Endothelial cell of umbilical vein (primary cell): ENCODE measurements around the gene SPTB. TPM values are rescaled to one million over a fixed set of nuclear protein-coding genes. Genes with fewer than 3 reads are reported as not detected.

Source experiments
- BruUV-seq: library from RNA; stranded (reverse); fragments of 400-500 nt; replicated peaks from 2 replicates; lab custom pipeline; 2021; lab: Mats Ljungman, UMichigan
- CTCF ChIA-PET: fragments of 300-600, 350-600 bp; sonication (Branson Sonifier 250); formaldehyde crosslinking; loops from one replicate; lab custom pipeline; 2021; ENCODE audit warnings: antibody characterized with exemption, inconsistent platforms; lab: Charles Lee
- POLR2A ChIA-PET: fragments of 300-600, 350-600 bp; sonication (Branson Sonifier 250); formaldehyde crosslinking; loops from one replicate; lab custom pipeline; 2021; ENCODE audit warnings: antibody characterized with exemption, inconsistent platforms; lab: Charles Lee
- DNase-seq: peaks from one replicate; pipeline ENCODE4 v3.0.0-alpha.2; 2011; ENCODE audit warnings: low read depth, low spot score
- FAIRE-seq: peaks from 2 replicates; lab custom pipeline; 2011; peaks lifted over from hg19 to GRCh38; lab: Jason Lieb, UNC
- H2AFZ ChIP-seq: 2 replicates; pipeline ENCODE4 v1.6.0; 2012; ENCODE audit warnings: low read depth, low read length, control low read depth, inconsistent platforms
- H3K27ac ChIP-seq: 2 replicates; pipeline ENCODE4 v1.5.1; 2011; ENCODE audit warnings: low read depth, mild to moderate bottlenecking, control low read depth, low read length, moderate library complexity; ENCODE audit not compliant: insufficient read depth
- H3K27me3 ChIP-seq, 2 experiments: 2 replicates each; pipeline versions ENCODE4 v1.6.0 to v1.6.1; 2011; ENCODE audit warnings: low read length in 2 of 2, mixed read lengths in 1 of 2; ENCODE audit not compliant: control insufficient read depth in 2 of 2, insufficient read depth in 2 of 2
- H3K36me3 ChIP-seq, 2 experiments: 2 replicates in 1 of 2; 3 replicates in 1 of 2; pipeline ENCODE4 v1.5.1; 2011; ENCODE audit warnings: low read length in 2 of 2, mild to moderate bottlenecking in 1 of 2, moderate library complexity in 1 of 2; ENCODE audit not compliant: control insufficient read depth in 2 of 2, insufficient read depth in 2 of 2; ENCODE audit errors: extremely low read depth in 1 of 2
- H3K4me1 ChIP-seq: 3 replicates; pipeline ENCODE4 v1.5.1; 2011; ENCODE audit warnings: mild to moderate bottlenecking, low read length; ENCODE audit not compliant: control insufficient read depth, insufficient read depth; ENCODE audit errors: extremely low read depth
- H3K4me2 ChIP-seq: 2 replicates; pipeline ENCODE4 v1.6.1; 2011; ENCODE audit warnings: low read length, control low read depth, mixed read lengths; ENCODE audit not compliant: insufficient read depth
- H3K4me3 ChIP-seq, 3 experiments: fragments of 200-600 bp in 1 of 3; sonication (generic), shearing (Covaris generic) in 1 of 3; replicated peaks in 1 of 3; 2 replicates each; pipeline ENCODE4 v1.5.1; 2011 to 2016; ENCODE audit warnings: control low read depth in 3 of 3, low read length in 3 of 3, mild to moderate bottlenecking in 2 of 3, inconsistent platforms in 1 of 3, low read depth in 1 of 3, moderate library complexity in 1 of 3; ENCODE audit not compliant: insufficient read depth in 1 of 3
- H3K79me2 ChIP-seq: 2 replicates; pipeline ENCODE4 v1.6.0; 2012; ENCODE audit warnings: low read length, inconsistent platforms; ENCODE audit not compliant: control insufficient read depth, insufficient read depth
- H3K9ac ChIP-seq: replicated peaks from 2 replicates; pipeline ENCODE3; 2011; ENCODE audit warnings: low read length, control low read depth; ENCODE audit not compliant: insufficient read depth; ENCODE audit errors: extremely low read depth
- H3K9me1 ChIP-seq: replicated peaks from 3 replicates; pipeline ENCODE4 v1.6.0; 2011; ENCODE audit warnings: mild to moderate bottlenecking, low read length; ENCODE audit not compliant: control insufficient read depth, insufficient read depth; ENCODE audit errors: extremely low read depth
- H3K9me3 ChIP-seq: replicated peaks from 2 replicates; pipeline ENCODE4 v1.5.1; 2012; ENCODE audit warnings: low read length, inconsistent platforms; ENCODE audit not compliant: control insufficient read depth, insufficient read depth
- H4K20me1 ChIP-seq: replicated peaks from 2 replicates; pipeline ENCODE3; 2011; ENCODE audit warnings: mild to moderate bottlenecking, low read length; ENCODE audit not compliant: control insufficient read depth, insufficient read depth; ENCODE audit errors: extremely low read depth
- CTCF ChIP-seq, 2 donors: IDR thresholded peaks; 1 replicate in 1 of 2; 2 replicates in 1 of 2; pipeline ENCODE4 v1.5.1; 2011; ENCODE audit warnings: low read length in 2 of 2, mild to moderate bottlenecking in 2 of 2, moderate library complexity in 2 of 2, control low read depth in 1 of 2, inconsistent platforms in 1 of 2, low read depth in 1 of 2; ENCODE audit not compliant: insufficient read depth in 1 of 2; ENCODE audit errors: extremely low read depth in 1 of 2
- EZH2 ChIP-seq: IDR thresholded peaks from 2 replicates; pipeline ENCODE4 v1.6.1; 2012; ENCODE audit warnings: borderline replicate concordance, low read depth, mild to moderate bottlenecking, moderate library complexity, low read length, inconsistent platforms; ENCODE audit not compliant: severe bottlenecking
- FOS ChIP-seq: IDR thresholded peaks from 2 replicates; pipeline ENCODE4 v1.6.1; 2011; ENCODE audit warnings: mild to moderate bottlenecking, low read length, moderate library complexity, borderline replicate concordance; ENCODE audit not compliant: insufficient read depth
- GATA2 ChIP-seq: IDR thresholded peaks from 2 replicates; pipeline ENCODE4 v1.7.0; 2011; ENCODE audit warnings: low read depth, mild to moderate bottlenecking, moderate library complexity, mixed read lengths, low read length; ENCODE audit not compliant: insufficient read length, insufficient read depth
- JUN ChIP-seq: IDR thresholded peaks from 2 replicates; pipeline ENCODE4 v1.6.1; 2011; ENCODE audit warnings: borderline replicate concordance, low read depth; ENCODE audit not compliant: insufficient read length, insufficient read depth
- MAX ChIP-seq: IDR thresholded peaks from 2 replicates; pipeline ENCODE4 v1.6.1; 2011; ENCODE audit not compliant: insufficient read depth, insufficient read length
- MYC ChIP-seq: IDR thresholded peaks from one replicate; pipeline ENCODE4 v1.6.1; 2011; ENCODE audit warnings: mild to moderate bottlenecking, low read depth, low read length
- POLR2A ChIP-seq: IDR thresholded peaks from 2 replicates; pipeline ENCODE4 v1.6.1; 2012; ENCODE audit warnings: low read depth, mild to moderate bottlenecking, control low read depth, low read length
- POLR2AphosphoS5 ChIP-seq: IDR thresholded peaks from 2 replicates; pipeline ENCODE4 v1.6.1; 2012; ENCODE audit warnings: low read depth, mild to moderate bottlenecking, control low read depth, low read length, moderate library complexity; ENCODE audit not compliant: insufficient read depth
- dilution Hi-C: fragments of 300-500 bp; cut with MboI; formaldehyde crosslinking; loops from one replicate; pipeline ENCODE4 v1.15.0; 2019; ENCODE audit warnings: low sequenced_read_pairs; ENCODE audit not compliant: extremely low pct_ligation_motif_present
- intact Hi-C: fragments of 100-400 bp; cut with micrococcal nuclease; formaldehyde crosslinking; loops from one replicate; pipeline ENCODE4 v1.10.0; 2022
- polyA plus RNA-seq, 4 experiments: library from polyadenylated mRNA; depleted of rRNA in 3 of 4; stranded (reverse) in 3 of 4; unstranded in 1 of 4; fragments of >200 nt; gene quantifications; 2 replicates each; pipeline versions ENCODE4 v1.2.1 to v1.2.3, GENCODE V29; 2011 to 2012; ENCODE audit warnings: missing spikeins in 1 of 4
- total RNA-seq: library from RNA; stranded (reverse); gene quantifications from 2 replicates; pipeline ENCODE4 v1.2.3, GENCODE V29; 2021

Gene SPTB
- total and polyA plus RNA-seq, 2 donors (not counting 3 experiments of a cell fraction or from before 2014, with no cell fraction given): 0.03 to 0.07 TPM

DNA sequence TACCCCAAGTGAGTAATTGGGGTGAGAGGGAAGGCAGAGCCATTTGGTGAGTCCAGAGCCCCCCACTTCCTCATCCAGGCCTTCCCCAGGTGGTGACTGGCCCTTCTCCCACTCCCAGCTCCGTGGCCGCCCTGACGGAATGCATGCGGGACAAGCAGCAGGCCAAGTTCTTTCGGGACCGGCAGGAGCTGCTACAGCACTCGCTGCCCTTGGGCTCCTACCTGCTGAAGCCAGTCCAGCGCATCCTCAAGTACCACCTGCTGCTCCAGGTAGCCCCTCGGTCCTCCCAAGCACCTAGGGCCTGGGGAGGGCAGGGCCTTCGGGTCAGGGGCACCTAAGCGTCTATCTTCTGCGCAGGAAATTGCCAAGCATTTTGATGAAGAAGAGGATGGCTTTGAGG, 149.0 kb downstream of the SPTB start:
- H3K9me3 ChIP-seq: no peaks in the 10 kb centered on the region
- dilution Hi-C loops (no loop called here), intact Hi-C loops (no loop called here)
- H3K9ac ChIP-seq: no peak overlapping the region
- TF ChIP-seq POLR2AphosphoS5: no peak
- TF ChIP-seq EZH2: no peak
- no peak for TF ChIP-seq CTCF (IDR thresholded peaks at IDR 0.05; ENCODE audit: extremely low read depth in 1 of 2, insufficient read depth in 1 of 2, low read depth in 1 of 2, low read length in 2 of 2)
- no peak for TF ChIP-seq MYC
- TF ChIP-seq MAX: no peak
- no peak for TF ChIP-seq POLR2A
- no peak for TF ChIP-seq GATA2
- no peak for TF ChIP-seq FOS
- TF ChIP-seq JUN: no peak
- FAIRE-seq (no peak), DNase-seq (no peak)
- ChIA-PET CTCF (no interaction called here), POLR2A (no interaction called here)
- no peak overlapping the region for H2AFZ ChIP-seq
- no peaks in the 10 kb centered on the region for H4K20me1 ChIP-seq
- no peak overlapping the region for H3K27ac ChIP-seq
- H3K4me2 ChIP-seq: no peak overlapping the region
- no peaks in the 10 kb centered on the region for H3K79me2 ChIP-seq
- H3K9me1 ChIP-seq: no peaks in the 10 kb centered on the region
- H3K4me1 ChIP-seq: no peaks in the 10 kb centered on the region
- no peak overlapping the region for H3K4me3 ChIP-seq
- no peaks in the 10 kb centered on the region for H3K36me3 ChIP-seq
- H3K27me3 ChIP-seq: no peaks in the 10 kb centered on the region
- BruUV-seq: no TSS peak
